A673 (cell line): ENCODE data around the gene TEX51.

Experiments used
- CTCF ChIP-seq: fragments of 300-800, 200-600 bp; sonication (generic); conservative IDR thresholded peaks from 2 replicates; pipeline ENCODE4 v1.5.1; 2017; ENCODE audit warnings: low read depth, mild to moderate bottlenecking, antibody characterized with exemption, low read length, moderate library complexity, mixed read lengths
- EZH2 ChIP-seq: fragments of 200-600 bp; sonication (generic); IDR thresholded peaks from 2 replicates; pipeline ENCODE4 v1.6.1; 2017; ENCODE audit warnings: borderline replicate concordance, low read depth, mild to moderate bottlenecking, mixed read lengths, antibody characterized with exemption, low read length; ENCODE audit not compliant: poor library complexity, severe bottlenecking

GRCh38 chr2:126889496-126890135 is 9.1 kb upstream of the TEX51 start:
- TF ChIP-seq CTCF = no peak
- TF ChIP-seq EZH2 = no peak
